NAMALWA (cell line): ENCODE results near the gene HIBADH.
"Not testable (repeated sequence)": the region's sequence is repeated elsewhere in the genome, so short reads cannot be mapped to it uniquely, and the experiment has no call there.

Source experiments
- DNase-seq: peaks from one replicate; pipeline ENCODE4 v3.0.0-alpha.2; 2015; ENCODE audit warnings: low spot score

HIBADH gene

DNA sequence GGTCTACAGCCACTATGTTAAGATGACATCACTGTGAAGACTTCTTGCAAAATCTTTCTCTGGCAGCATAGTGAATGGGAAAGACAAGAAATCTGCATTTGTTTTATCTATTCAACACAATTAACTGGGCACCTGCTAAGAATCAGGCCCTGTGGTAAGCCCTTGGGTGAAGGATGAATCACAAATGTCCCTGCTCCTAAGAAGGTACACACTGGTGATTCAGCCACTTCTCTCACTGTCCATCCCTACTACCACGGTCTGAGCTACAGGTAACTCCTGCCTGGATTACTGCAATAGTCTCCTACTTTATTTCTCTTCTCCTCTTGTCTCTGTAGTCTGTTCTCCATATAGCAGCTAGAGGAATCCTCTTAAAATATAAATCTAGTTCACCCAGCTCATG, 116.1 kb downstream of the HIBADH start:
- no peak for DNase-seq

DNA sequence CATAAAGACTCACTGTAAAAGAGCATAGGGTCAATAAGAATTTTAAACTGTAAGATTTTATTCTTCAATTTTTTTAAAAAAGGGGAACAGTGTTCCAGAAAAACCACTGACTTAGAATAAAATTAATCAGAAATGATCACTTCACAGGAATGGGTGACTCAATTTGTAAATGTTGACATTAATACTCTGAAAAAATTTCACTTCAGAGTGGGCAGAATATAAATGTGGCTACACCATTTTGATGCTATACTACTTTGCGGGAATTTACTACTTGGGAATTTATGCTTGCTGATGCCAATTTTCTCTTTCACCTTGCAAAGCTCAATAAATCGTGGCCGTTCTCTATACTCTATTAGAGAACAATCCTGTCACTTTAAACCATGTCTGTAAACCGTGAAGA, 126.9 kb downstream of the HIBADH start:
- DNase-seq = no peak

DNA sequence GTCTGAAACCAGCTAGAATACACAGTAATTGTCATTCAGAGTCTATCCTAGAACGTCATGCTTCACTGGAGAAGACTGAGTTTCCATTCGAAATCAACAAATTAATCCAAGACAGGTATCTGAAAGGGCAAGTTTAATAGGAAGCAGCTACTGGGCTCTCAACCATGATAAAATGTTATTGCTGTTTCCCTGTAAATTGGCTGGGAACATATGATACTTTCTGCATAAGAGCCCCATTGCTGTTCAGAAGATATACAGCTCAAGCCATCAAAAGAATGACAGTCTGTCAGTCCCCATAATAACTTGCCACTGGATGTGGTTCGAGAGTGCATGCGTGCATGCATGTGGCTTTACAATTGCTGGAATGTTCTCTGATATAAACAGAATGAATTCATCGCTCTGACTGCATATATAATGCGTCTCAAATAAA, 129.0 kb downstream of the HIBADH start:
- no peak for DNase-seq

DNA sequence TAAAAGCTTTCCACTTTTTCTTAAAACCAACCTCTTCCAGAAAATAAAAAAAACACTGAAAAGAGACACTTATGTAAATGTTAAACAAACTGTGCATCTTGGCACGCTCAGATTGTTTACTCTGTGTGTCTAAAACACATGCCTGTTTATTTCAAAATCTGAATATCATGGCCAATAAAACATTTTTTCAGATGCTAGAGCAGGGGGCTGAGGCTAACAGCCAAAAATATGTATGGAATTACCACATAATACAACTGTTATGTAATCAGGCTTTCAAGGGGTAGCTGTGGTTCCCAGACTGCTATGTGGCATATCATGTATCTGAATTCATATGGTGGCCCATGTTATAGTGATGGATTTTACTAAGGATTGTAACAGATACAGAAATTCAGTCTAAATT, 130.4 kb downstream of the HIBADH start:
- DNase-seq = no peak

DNA sequence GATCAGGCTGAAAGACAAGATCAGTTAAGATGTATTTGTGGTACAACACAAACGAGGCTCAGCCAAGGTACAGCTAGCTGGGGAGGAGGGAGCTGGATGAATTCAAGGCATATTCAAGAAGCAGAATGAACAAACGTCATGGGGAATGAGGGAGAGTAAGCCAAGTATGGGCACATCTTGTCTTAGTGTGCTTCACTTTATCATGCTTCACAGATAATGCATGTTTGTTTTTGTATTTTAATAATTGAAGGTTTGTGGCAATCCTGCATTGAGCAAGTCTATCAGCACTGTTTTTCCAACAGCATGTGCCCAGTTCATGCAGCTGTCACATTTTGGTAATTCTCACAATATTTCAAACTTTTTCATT, 135.4 kb downstream of the HIBADH start:
- DNase-seq = no peak

DNA sequence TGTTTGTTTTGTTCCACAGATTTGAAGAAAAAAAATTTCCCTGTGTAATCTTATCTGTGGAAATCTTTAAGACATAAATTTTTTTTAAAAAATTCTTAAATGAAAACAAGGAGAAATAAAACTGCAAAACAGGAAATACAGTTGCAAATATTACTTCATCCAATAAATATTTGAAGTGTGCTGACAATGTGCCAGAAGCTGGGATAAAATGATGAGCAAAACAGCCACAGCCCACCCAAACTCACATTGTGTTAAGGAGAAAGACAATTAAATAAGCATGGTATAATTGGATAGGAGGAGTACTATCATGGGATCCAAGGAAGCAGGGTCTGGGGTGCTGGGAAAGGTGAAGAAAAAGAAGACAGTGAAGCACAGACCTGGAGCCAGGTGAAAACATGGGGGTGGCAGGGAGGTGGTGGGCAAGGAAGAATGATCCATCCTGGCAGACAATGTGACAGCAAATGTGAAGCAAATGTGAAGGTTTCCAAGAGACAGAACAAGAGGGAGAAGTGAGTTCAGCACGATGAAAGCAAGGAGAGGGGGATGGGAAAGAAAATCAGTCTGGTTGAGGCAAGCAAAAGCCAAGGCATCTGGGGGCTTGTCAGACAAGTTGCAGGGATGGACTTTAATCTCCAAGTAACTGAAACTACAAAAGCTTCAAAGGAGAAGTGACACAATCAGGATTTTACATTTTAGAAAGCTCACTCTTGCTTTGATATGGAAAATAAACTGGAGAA, 135.9 kb downstream of the HIBADH start:
- no peak for DNase-seq

DNA sequence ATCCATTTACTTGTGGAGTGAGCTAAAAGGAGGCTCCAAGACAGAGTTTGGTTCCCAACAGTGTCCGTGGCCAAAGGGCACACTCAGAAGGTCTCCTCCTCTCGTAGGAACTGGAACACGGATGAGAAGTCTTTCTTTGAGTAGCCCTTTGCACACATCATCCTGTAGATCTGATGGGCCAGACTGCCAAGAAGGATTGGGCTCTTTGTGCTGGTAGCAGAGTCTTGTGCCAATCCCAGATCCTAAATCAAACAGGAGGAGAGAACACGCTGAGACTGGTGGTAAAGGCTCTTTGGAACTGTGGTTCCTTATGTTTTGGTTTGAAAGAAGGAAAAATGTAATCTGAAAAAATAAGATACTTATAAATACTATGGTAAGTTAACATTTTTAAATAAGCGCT, 136.6 kb downstream of the HIBADH start:
- no peak for DNase-seq

DNA sequence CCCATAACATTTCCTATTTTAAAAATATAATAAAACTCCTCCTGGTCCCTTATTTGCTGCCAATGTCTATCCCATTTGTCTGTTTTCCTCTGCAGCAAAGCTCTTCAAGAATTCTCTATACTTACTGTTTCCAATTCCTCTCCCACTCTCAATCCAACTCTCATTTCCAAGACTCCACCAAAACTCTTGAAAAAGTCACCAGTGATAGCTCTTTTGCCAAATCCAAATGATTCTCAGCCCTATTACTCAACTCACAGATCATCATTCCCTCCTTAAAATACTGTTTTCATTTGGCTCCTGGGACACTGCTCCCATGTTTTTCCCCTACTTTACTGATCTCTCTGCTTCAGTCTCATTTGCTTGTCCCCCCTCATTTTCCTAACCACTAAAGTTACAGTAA, 139.4 kb downstream of the HIBADH start:
- DNase-seq = no peak

DNA sequence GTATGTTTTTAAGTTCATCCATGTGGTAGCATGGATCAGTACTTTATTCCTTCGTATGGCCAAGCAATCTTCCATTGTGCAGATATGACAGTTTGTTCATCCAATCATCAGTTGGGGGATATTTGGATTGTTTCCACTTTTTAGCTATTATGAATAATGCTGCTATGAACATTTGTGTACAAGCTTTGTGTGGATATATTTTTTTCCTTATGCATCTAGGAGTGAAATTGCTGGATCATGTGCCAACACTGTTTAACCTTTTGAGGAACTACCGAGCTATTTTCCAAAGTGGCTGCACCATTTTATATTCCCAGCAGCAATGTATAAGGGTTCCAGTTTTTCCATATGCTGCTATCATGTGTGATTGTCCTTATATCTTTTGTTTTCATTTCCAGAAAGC, 140.1 kb downstream of the HIBADH start:
- DNase-seq = no peak

DNA sequence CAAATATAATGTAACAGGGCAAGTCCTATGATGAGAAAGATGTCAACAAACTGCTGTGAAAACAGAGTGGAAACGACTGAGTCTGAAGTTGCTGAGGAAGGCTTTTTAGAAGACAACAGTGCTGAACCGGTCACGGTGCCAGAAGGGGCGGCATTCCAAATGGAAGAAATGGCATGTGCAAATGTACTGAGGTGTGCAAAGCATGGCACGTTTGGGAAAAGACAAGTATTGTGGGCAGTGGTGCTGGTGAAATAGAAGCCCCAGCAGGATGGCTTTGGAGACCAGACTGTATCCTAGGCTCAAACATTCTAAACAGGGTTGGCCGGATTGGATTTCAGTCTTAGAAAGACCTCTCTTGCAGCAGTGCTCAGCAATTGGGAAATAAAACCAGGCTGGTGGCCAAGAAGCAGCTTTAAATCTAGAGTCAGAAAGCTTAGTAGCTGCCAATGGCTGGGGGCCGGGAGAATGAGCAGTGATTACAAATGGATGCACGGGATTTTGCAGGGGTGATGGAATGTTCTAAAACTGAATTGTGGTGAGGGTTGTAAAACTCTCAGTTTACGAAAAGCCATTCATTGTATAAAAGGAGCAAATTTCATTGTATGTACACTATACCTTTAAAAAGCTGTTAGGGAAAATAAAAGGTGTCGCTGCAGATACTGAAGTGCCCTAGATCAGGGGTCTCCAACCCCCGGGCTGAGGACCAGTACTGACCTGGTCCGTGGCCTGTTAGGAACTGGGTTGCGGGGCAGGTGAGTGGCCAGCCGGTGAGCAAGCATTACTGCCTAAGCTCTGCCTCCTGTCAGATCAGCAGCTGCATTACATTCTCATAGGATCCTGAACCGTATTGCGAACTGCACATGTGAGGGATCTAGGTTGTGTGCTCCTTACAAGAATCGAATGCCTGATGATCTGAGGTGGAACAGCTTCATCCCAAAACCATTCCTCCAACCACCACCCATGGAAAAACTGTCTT, 141.6 kb downstream of the HIBADH start:
- DNase-seq = no peak

DNA sequence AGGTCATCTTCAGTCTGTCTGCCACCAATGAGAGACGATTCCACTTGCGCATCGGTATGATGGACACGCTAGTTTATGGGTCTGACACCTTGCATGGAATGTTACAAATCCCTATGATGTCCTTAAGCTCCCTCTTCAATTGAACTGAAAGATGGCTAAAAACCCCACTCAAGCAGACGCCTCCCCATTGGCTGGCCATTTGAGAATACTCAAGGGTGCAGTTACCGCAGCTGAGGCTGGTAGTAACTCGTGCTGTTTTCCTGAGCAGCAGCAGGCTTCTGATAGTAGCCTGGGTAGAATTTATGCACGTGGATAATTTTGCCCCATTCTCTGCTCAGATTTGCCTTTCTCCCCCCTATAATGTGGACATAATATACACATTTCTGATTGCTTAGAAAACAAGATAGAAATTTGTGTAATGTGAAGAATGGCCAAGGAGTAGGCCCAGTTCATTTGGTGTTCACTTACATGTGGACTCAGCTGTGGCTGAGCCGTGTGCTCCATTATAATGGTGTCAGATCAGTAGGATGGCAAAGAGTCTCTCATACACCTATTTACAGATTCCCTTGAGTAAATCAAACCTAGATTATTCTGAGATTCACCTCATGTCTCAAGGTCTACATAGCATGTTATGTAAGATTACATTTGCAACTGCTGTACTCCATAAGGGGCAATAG, 142.8 kb downstream of the HIBADH start:
- DNase-seq = no peak

DNA sequence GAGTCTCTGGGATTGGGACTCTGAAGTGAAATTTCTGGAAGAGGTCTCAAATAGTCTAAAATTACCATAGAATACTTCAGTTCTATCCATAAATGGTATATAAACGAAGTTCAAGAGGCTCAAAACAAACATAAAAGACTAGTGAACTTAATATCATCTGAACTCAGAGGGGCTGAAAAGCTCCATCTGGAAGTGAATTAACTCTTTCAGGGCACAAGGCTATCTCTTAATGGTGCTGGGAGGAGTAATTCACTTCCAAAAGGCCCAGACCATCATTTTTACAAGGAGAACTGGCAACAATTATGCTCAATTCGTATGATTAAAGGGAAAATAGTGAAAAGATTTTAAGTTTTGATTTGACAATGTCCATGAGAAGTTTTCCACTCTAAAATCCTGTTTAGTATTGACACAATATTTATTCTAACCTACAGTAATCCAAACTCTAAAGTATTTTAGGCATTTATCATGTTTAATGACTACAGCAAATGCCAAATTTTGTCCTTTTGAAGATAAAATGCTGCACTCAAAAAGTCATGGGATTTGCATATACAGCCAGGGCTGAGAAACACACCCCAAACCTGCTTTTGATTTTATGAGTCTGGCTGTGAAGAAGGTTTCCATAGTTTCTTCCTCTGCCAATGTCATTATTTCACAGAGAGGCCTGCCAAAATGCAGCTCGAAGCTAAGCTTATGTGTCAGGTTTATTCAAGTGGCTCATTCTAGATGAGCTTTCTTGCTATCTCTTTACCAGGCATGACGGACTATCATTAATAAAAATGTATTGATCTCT, 143.9 kb downstream of the HIBADH start:
- no peak for DNase-seq

DNA sequence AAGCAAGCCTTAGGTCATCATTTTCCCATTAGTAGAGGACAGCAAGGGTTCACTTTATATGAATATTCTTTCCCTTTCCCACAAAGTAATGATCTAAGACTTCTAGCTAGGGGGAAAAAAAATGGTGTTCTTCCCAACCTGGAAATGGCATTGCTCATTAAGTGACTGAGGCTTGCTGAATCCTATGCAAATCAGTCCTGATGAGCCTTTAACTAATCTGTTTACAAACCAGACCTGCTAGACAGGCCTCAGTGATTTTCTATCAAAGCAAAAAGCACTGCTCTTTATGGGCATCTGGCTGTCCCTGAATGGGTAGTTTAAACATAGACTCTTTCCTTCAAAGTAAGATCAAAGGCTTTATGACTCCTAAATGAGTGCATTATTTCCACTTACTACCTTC, 146.3 kb downstream of the HIBADH start:
- DNase-seq = no peak

DNA sequence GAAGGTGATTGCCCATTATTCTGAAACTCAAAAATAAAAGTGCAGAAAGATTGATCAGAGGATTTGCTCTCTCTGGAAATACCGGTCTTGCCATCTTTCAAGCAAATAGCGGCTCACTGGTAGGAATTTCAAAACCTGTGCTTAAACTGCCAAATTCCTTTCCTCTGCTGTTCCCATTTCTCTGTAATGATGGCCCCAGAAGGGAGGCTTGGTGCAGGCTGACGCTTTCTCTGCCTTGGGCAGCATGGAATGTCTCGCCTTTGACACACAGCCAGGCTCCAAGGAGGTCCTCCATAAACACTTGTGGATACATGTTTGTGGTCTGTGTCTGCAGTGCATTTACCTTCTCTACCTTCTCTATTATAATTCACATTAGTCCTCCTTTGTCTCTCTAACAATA, 146.8 kb downstream of the HIBADH start:
- no peak for DNase-seq

DNA sequence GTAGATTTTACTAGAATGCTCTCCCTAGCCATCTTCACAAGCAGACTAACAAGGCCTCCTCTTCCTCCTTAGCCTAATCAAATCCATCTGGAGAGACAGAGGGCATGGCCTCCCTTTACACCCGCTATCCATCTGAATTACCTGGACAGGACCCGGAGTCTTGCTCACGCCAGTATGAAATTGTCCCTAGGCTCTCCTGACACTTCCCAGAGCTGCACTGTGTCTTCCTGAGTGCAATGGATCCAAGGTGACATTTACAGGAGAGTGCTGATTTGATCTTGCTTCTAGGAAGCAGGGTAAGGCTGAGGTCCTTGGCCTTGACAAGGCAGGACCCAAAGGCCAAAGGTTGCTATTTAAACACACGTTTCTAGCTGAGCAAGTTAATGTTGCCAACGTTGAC, 147.8 kb downstream of the HIBADH start:
- DNase-seq = no peak

DNA sequence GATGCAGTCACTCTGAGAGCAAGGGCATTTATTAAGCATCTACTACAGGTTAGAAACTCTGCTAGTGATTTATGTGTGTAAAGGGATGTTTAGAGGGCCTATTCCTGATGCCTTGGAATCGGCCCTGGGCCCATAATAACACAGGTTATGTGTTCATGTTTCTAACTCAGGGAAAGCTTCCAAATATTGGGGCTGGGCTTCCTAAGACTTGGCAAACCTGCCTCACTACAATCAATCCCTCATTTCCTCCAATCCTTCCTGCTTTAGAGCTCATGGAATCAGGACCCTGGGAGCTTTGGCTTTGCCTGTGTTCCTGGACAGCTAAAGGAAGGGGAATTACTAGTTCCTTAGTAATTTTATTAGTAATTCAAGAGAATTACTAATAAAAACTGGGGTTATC, 148.8 kb downstream of the HIBADH start:
- DNase-seq = no peak

DNA sequence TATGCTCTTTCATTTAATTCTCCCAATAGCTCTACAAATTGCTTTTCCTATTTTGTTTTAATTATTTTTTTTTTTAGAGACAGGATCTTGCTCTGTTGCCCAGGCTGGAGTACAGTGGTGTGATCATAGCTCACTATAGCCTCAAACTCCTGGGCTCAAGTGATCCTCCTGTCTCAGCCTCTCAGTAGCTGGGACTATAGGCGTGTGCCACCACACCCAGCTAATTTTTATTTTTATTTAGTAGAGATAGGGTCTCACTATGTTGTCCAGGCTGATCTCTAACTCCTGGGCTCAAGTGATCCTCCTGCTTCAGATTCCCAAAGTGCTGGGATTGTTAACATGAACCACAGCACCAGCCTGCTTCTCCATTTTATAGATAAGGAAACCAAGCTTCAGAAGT, 151.3 kb downstream of the HIBADH start:
- DNase-seq = not testable (repeated sequence)

DNA sequence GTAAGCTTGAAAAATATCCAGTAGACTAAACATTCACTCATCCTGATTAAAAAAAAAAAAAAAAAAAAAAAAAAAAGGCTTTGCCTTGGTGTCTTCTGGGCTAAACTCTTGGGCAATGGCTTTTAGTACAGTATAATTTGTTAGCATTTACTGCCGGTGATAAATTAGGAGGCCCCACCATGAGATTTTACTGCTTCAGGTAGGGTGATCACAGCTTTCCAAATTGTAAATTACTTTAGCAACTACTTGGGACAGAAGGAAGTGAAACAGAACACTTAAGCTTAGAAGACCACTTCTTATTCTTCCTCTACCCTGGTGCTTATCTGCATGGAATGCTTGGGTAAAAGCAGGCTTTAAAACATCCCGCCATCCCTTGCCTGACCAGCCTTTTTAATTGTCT, 152.1 kb downstream of the HIBADH start:
- DNase-seq = no peak

DNA sequence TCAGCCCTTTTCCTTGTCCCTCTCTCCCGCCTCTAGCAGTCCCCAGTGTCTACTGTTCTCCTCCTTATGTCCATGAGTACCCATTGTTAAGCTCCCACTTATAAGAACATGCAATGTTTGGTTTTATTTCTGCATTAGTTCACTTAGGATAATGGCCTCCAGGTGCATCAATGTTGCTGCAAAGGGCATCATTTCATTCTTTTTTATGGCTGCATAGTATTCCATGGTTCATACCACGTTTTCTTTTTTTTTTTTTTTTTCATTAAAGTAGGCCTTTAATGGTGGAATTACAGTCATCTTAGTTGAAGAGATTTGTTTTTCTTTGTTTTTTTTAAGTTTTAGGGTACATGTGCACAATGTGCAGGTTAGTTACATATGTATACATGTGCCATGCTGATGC, 160.8 kb downstream of the HIBADH start:
- DNase-seq = not testable (repeated sequence)

DNA sequence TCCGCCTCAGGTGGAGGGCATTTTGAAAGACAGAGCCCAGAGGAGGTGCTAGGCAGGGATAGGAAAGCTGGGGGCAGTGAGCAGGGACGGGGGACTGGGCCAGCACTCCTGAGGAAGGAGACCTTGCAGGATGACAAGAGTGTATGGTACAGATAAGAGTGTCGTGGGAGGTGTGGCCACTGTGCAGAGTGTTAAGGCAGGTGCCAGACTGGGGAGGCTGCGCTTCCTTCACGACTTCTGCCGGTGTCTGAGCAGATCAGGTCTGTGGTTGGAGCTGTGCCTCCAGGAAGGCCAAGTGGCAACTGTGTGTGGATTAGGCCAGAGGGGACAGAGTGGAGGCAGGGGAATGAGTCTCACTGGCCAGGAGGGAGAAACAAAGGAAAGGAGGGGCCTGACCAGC, 161.7 kb downstream of the HIBADH start:
- no peak for DNase-seq

DNA sequence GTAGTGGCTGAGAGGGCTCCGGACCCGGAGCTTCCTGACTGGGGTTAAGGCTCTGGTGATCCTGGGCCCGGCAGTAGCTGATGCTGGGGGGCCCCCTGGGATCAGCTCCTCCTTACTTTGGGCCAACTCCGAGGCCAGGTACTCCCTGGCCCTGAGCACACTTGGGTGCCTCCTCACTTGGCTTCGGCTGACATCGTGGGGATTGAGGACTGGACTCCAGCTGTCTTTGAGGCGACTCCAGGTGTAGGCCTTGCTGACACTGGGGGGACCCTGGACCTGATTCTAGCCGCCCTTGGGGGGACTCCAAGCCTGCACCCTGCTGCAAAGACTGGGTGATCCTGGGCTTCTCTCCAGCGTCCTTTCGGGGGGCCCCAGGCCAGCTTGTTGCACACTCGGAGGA, 170.5 kb downstream of the HIBADH start:
- DNase-seq = no peak

DNA sequence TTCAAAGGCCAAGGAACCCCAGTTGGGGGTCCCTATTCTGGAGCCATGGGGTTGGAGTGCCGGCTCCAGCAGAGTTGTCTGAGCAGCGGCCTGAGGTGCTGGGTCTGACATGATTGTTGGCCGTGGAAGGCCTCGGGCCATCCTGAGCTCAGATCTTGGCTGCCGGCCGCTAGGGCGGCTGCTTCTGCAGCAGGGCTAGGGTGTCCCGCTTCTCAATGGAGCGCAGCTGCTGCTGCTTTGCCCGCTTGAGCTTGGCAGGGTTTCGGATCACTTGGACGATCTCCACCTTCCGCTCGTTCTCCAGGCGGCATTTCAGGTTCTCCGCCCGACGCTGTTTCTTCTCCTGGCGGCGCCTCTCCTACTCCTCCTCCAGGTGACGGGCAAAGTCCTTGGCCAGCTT, 171.1 kb downstream of the HIBADH start:
- no peak for DNase-seq
